SK-N-SH (cell line): ENCODE data around the gene ARHGEF4.

Source experiments
- EP300 ChIP-seq, 2 experiments: IDR thresholded peaks; 2 replicates each; pipeline versions ENCODE4 v1.4.0 to v1.6.1; 2012; ENCODE audit warnings: borderline replicate concordance in 1 of 2, low read depth in 1 of 2, low read length in 1 of 2
- EZH2phosphoT487 ChIP-seq: fragments of 200-600 bp; sonication (generic); IDR thresholded peaks from 2 replicates; pipeline ENCODE4 v1.6.1; 2017; ENCODE audit warnings: low read depth, mixed run types, mild to moderate bottlenecking, antibody characterized with exemption, moderate library complexity, borderline replicate concordance
- TF ChIP-seq, protein P1 (sequence below): fragments of 200-600 bp; sonication (generic); IDR thresholded peaks from 2 replicates; pipeline ENCODE4 v1.6.1; 2017; ENCODE audit warnings: antibody characterized with exemption, mild to moderate bottlenecking, moderate library complexity
- TF ChIP-seq, protein P2 (sequence below): IDR thresholded peaks from 2 replicates; pipeline ENCODE4 v1.4.0; 2012; ENCODE audit warnings: low read depth, borderline replicate concordance
- TF ChIP-seq, protein P3 (sequence below): fragments of 150-350 bp; IDR thresholded peaks from 2 replicates; pipeline ENCODE4 v1.6.1; 2017; ENCODE audit warnings: antibody characterized with exemption, low read length, low read depth, borderline replicate concordance

DNA sequence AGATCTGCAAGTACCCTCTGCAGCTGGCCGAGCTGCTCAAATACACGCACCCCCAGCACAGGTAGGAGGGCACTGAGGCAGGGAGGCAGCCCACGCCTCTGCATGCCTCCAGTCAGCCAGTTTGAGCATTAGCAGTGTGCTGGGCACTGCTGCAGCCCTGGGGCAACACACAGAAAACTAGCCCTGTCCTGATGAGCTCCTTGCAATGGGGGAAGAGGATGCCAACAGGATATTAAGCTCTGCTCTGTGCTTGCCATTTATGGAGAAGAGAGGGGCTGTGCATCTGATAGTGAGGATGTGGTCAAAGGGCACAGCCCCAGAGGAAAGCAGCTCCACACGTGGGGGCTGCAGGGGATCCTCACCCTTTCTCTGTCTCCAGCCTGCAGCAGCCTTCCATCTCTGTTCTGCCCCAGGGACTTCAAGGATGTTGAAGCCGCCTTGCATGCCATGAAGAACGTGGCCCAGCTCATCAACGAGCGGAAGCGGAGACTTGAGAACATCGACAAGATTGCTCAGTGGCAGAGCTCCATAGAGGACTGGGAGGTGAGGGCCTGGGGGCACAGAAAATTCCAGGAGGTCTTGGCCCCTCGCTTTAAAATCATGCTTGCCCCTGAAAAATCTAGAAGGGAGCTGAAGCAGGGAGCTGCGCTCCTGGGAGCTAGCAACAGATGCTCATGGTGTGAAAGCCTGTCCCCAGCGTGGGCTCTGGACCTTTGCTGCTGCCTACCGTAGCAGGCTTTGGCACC, 204.9 kb downstream of the ARHGEF4 start:
- TF ChIP-seq, protein P1, sequence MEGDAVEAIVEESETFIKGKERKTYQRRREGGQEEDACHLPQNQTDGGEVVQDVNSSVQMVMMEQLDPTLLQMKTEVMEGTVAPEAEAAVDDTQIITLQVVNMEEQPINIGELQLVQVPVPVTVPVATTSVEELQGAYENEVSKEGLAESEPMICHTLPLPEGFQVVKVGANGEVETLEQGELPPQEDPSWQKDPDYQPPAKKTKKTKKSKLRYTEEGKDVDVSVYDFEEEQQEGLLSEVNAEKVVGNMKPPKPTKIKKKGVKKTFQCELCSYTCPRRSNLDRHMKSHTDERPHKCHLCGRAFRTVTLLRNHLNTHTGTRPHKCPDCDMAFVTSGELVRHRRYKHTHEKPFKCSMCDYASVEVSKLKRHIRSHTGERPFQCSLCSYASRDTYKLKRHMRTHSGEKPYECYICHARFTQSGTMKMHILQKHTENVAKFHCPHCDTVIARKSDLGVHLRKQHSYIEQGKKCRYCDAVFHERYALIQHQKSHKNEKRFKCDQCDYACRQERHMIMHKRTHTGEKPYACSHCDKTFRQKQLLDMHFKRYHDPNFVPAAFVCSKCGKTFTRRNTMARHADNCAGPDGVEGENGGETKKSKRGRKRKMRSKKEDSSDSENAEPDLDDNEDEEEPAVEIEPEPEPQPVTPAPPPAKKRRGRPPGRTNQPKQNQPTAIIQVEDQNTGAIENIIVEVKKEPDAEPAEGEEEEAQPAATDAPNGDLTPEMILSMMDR = no peak
- TF ChIP-seq, protein P2, sequence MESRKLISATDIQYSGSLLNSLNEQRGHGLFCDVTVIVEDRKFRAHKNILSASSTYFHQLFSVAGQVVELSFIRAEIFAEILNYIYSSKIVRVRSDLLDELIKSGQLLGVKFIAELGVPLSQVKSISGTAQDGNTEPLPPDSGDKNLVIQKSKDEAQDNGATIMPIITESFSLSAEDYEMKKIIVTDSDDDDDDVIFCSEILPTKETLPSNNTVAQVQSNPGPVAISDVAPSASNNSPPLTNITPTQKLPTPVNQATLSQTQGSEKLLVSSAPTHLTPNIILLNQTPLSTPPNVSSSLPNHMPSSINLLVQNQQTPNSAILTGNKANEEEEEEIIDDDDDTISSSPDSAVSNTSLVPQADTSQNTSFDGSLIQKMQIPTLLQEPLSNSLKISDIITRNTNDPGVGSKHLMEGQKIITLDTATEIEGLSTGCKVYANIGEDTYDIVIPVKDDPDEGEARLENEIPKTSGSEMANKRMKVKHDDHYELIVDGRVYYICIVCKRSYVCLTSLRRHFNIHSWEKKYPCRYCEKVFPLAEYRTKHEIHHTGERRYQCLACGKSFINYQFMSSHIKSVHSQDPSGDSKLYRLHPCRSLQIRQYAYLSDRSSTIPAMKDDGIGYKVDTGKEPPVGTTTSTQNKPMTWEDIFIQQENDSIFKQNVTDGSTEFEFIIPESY = no peak
- TF ChIP-seq EZH2phosphoT487 (no peak), EP300 (IDR thresholded peaks at IDR 0.05; ENCODE audit: borderline replicate concordance in 1 of 2, low read depth in 1 of 2, low read length in 1 of 2) (no peak)
- TF ChIP-seq, protein P3, sequence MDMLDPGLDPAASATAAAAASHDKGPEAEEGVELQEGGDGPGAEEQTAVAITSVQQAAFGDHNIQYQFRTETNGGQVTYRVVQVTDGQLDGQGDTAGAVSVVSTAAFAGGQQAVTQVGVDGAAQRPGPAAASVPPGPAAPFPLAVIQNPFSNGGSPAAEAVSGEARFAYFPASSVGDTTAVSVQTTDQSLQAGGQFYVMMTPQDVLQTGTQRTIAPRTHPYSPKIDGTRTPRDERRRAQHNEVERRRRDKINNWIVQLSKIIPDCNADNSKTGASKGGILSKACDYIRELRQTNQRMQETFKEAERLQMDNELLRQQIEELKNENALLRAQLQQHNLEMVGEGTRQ = no peak
